ENCODE measurements around the gene LRFN5.

The LRFN5 gene

DNA sequence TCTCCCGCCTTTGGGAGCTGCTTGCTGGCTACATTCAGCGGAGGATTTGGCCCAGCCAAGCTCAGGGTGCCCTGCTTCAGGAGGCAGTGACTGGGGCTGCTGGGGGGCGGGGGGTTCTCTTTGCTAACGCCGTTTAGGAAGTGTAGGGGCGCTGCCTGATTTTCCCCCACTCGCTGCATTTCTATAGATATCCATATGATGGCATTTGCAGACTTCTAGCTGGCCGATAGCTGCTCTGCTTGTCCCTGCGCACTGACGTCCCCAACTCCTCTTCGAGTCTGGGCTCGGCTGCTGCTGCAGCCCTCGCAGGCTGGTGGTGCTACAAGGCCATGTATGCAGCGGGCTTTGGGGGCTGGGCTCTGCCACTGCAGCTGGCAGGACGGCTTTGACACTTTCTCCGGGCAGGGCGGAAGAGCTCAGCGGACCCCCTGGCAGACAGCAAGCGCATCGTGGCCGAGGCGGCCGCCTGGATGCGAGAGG lies 3.1 kb downstream of the LRFN5 start:
- TF ChIP-seq CTCF (IDR thresholded peaks at IDR 0.05; ENCODE audit: extremely low read depth, missing control alignments) = no peak
- DNase-seq (ENCODE audit: low spot score) = peak; percentile 17

DNA sequence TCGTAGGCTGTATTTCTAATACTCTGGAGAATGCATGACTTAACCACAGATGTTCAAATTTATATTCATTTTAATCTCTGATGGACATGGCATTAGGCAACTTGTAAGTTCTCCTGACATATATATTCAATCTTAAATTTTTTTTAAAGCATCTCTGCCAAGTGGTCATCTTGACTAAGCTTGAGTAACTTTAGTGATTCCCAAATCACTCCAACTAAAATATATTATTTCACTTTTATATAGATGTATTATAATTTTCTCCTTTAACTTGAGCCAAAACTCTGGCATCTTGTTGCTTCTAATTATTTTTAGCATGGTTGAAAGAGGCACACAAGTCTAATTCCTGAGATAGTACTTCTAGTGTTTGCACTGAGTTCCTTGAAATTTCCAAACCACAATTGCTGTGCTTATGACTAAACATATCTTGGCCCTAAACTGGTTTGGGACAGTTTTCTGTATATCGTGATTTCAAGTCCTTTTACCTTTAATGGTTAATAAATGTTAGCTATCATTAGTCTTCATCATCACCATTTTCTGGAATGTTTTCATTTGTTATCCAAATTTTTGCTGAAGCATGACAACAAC lies 8.4 kb downstream of the LRFN5 start:
- TF ChIP-seq CTCF (IDR thresholded peaks at IDR 0.05; ENCODE audit: extremely low read depth, missing control alignments) = no peak

DNA sequence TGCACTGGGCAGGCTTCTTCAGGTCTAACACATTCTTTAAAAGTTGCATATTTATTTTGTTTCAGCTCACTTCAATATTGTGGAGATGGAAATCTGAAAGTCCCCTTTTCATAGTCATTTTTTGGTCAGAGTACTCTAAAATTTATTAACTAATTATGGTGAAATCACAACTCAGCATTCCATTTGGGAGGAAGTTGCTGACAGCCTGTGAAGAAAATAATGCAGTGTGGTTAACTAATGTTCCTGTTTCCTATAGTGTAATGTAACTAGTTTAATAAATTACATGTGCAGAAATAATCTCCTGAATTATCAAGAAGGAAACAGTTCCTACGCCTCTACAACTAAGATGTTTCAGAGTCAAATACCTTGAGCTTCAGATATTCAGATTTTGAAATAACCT lies 17.1 kb downstream of the LRFN5 start:
- DNase-seq (ENCODE audit: low spot score) = no peak
- TF ChIP-seq CTCF (IDR thresholded peaks at IDR 0.05; ENCODE audit: extremely low read depth, missing control alignments) = no peak

More for the DNA sequence above, 8.4 kb downstream of the LRFN5 start:
- DNase-seq (ENCODE audit: low spot score) = no peak

DNA sequence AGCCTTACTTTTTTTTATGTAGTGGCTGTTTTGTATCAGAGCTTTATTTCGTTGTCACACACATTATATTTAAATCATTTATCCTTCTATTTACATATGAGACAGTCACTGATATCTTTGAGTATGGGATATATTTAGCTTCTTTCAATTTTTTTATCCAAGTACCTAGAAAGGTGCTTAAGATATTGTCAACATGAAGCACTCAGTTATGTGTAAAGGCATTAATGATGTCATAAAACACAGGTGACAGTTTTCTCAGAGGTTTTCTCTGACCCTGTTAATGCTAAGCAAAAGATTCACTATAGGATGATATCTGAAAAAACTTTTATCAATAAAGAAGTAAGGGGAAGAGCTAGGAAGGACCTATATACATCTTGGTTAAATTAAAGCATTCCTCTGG lies 23.2 kb downstream of the LRFN5 start:
- no peak for TF ChIP-seq CTCF (IDR thresholded peaks at IDR 0.05; ENCODE audit: extremely low read depth, missing control alignments)
- no peak for DNase-seq (ENCODE audit: low spot score)

DNA sequence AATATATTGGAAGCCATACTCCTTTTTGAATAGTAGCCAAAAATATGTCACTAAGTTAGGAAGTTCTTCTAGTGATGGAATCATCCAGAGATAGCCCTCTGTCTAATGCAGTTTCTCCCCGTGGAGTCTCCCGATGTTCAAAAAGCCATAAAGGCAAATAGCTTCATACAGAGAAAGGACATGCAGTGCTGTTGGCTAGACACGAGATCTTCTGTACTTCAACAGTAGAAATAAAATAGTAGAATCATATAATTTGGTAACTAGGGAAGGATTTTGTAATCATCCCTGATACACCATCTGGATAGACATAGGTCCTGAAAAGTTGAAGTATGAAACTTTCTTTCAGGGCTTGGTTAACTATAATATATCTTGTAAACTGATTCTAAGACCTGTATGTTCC lies 27.6 kb downstream of the LRFN5 start:
- no peak for TF ChIP-seq CTCF (IDR thresholded peaks at IDR 0.05; ENCODE audit: extremely low read depth, missing control alignments)
- no peak for DNase-seq (ENCODE audit: low spot score)

GRCh38 chr14:41636492-41637392 lies 30.1 kb downstream of the LRFN5 start:
- no peak for DNase-seq (ENCODE audit: low spot score)
- no peak for TF ChIP-seq CTCF (IDR thresholded peaks at IDR 0.05; ENCODE audit: extremely low read depth, missing control alignments)

DNA sequence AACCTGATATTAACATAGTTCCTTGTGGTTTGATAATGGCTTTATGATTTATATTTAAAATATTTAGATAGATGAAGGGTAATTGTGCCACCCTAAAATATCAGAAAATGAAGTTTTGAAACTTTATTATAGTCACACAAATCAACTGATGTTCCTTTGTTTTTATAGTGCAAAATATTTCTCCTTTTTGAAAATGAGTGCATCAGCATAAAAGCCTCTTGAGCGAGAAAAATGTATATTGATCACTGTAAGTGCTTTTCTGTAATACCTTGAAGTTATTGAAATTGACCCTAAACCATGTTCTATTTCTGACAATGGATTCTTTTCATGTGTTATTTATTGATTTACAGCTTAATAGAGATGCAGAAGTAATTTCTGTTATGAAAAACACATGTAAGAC lies 35.0 kb downstream of the LRFN5 start:
- no peak for TF ChIP-seq CTCF (IDR thresholded peaks at IDR 0.05; ENCODE audit: extremely low read depth, missing control alignments)

More for the DNA sequence above, 35.0 kb downstream of the LRFN5 start:
- DNase-seq (ENCODE audit: low spot score) = no peak
